ENCODE measurements around the gene DLG2. TPM values are rescaled to one million over a fixed set of nuclear protein-coding genes. Genes with fewer than 3 reads are reported as not detected.

The DLG2 gene
- total and polyA plus RNA-seq, 9 of the 15 experiments (the other 6 are each of a cell fraction or from before 2014, with no cell fraction given): 0.52 to 1.6 (median 0.95) TPM

DNA sequence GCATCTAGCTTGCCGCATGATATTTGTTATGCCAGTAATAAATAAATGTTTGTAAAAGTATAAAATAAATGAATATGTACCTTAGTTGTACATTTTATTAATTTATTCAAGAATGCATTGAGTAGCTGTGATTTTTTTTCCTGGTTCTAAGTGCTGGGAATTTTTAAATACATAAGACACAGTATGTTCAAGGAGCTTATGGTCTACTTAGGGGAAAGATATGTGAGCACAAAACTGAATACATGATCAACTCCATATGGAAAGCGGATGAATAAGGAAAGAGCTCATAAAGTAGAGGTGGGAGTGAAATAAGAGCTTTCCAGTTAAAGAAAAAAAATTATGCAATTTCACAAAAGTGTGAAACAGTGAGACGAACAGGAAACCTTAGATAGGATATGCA lies 1396.7 kb downstream of the DLG2 start:
- CTCF ChIA-PET (ENCODE audit: low intra/inter-chr PET ratio): no interaction called here
- no peak for DNase-seq (ENCODE audit: extremely low read depth in 1 of 4, low spot score in 3 of 4)
- no peak for FAIRE-seq
- Histone ChIP-seq H3K9me1 (ENCODE audit: control insufficient read depth, insufficient read depth, low read length) (no peaks in the 10 kb centered on the region), H3K36me3 (ENCODE audit: control insufficient read depth, insufficient read depth, low read length) (no peaks in the 10 kb centered on the region), H3K4me3 (no peak overlapping the region), H4K20me1 (replicated peaks; ENCODE audit: control insufficient read depth, insufficient read depth, low read length) (no peaks in the 10 kb centered on the region), H3K27ac (ENCODE audit: extremely low read depth, low read depth, low read length) (no peak overlapping the region), H3K9ac (ENCODE audit: insufficient read depth in 1 of 2, low read depth in 2 of 2, low read length in 2 of 2) (no peak overlapping the region), H3K4me2 (ENCODE audit: insufficient read depth, low read length) (no peak overlapping the region), H3K27me3 (ENCODE audit: control insufficient read depth in 2 of 2, insufficient read depth in 2 of 2, low read length in 2 of 2) (no peaks in the 10 kb centered on the region), H3K4me1 (replicated peaks in 1 of 2; ENCODE audit: control insufficient read depth in 2 of 2, insufficient read depth in 2 of 2, low read length in 2 of 2) (no peaks in the 10 kb centered on the region), H3K9me3 (replicated peaks; ENCODE audit: control insufficient read depth, insufficient read depth, low read depth, low read length) (no peaks in the 10 kb centered on the region), H3K79me2 (ENCODE audit: control insufficient read depth, insufficient read depth, low read length) (no peaks in the 10 kb centered on the region), H2AFZ (ENCODE audit: low read depth, low read length) (no peak overlapping the region)
- no peak for ATAC-seq
- BruUV-seq (replicated peaks): no TSS peak
- POLR2A ChIA-PET: no interaction called here
- no peak for TF ChIP-seq ZNF830 (CRISPR knock-in tag; IDR thresholded peaks at IDR 0.05)
- in situ Hi-C loops (cut with MboI): no loop called here
- intact Hi-C loops (cut with micrococcal nuclease): no loop called here
- WGBS (ENCODE audit: insufficient coverage, low coverage, missing lambda C conversion rate): 0% methylated on average over 3 of the region's 3 CpGs

DNA sequence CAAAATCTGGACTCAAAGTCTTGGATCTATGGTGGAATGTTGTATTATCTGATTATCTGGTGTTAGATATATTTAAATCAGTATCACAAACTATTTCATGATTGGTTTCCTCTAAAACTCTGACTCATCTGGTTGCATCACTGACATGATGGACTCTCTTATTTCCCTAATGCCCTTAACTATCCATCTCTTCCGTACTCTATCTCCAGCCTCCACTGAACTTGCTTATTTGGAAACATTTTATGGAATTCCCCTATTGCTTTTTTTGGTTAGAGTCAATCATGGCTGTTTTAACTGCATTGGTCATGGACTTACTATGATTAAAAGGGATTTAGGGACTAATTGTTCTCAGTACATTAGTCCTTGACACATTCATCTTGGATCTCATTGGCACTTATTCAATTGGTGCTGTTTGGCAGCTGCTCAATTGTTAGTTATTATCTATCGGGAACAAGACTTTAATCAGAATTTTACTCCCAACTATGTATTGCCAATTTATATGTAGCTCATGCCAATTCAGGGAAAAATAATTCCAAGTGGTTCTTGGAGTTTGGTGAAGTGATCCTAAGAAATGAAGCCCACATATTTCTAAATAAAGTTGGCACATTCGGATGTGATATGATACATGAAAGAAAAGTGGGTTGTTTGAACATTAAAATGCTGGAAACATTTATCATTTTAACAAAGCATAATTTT lies 1399.0 kb downstream of the DLG2 start:
- BruUV-seq (replicated peaks): no TSS peak
- TF ChIP-seq ZNF57 (CRISPR knock-in tag; IDR thresholded peaks at IDR 0.05): no peak
- TF ChIP-seq TAL1 (IDR thresholded peaks at IDR 0.05): no peak
- no peak for TF ChIP-seq SMARCB1 (IDR thresholded peaks at IDR 0.05; ENCODE audit: insufficient read length, low read depth)
- TF ChIP-seq PHF8 (IDR thresholded peaks at IDR 0.05; ENCODE audit: borderline replicate concordance, low read length): no peak
- no peak for TF ChIP-seq ZSCAN29 (IDR thresholded peaks at IDR 0.05)
- TF ChIP-seq, protein P1, sequence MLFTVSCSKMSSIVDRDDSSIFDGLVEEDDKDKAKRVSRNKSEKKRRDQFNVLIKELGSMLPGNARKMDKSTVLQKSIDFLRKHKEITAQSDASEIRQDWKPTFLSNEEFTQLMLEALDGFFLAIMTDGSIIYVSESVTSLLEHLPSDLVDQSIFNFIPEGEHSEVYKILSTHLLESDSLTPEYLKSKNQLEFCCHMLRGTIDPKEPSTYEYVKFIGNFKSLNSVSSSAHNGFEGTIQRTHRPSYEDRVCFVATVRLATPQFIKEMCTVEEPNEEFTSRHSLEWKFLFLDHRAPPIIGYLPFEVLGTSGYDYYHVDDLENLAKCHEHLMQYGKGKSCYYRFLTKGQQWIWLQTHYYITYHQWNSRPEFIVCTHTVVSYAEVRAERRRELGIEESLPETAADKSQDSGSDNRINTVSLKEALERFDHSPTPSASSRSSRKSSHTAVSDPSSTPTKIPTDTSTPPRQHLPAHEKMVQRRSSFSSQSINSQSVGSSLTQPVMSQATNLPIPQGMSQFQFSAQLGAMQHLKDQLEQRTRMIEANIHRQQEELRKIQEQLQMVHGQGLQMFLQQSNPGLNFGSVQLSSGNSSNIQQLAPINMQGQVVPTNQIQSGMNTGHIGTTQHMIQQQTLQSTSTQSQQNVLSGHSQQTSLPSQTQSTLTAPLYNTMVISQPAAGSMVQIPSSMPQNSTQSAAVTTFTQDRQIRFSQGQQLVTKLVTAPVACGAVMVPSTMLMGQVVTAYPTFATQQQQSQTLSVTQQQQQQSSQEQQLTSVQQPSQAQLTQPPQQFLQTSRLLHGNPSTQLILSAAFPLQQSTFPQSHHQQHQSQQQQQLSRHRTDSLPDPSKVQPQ (CRISPR knock-in tag; IDR thresholded peaks at IDR 0.05; ENCODE audit: borderline replicate concordance): no peak
- TF ChIP-seq, protein P2, sequence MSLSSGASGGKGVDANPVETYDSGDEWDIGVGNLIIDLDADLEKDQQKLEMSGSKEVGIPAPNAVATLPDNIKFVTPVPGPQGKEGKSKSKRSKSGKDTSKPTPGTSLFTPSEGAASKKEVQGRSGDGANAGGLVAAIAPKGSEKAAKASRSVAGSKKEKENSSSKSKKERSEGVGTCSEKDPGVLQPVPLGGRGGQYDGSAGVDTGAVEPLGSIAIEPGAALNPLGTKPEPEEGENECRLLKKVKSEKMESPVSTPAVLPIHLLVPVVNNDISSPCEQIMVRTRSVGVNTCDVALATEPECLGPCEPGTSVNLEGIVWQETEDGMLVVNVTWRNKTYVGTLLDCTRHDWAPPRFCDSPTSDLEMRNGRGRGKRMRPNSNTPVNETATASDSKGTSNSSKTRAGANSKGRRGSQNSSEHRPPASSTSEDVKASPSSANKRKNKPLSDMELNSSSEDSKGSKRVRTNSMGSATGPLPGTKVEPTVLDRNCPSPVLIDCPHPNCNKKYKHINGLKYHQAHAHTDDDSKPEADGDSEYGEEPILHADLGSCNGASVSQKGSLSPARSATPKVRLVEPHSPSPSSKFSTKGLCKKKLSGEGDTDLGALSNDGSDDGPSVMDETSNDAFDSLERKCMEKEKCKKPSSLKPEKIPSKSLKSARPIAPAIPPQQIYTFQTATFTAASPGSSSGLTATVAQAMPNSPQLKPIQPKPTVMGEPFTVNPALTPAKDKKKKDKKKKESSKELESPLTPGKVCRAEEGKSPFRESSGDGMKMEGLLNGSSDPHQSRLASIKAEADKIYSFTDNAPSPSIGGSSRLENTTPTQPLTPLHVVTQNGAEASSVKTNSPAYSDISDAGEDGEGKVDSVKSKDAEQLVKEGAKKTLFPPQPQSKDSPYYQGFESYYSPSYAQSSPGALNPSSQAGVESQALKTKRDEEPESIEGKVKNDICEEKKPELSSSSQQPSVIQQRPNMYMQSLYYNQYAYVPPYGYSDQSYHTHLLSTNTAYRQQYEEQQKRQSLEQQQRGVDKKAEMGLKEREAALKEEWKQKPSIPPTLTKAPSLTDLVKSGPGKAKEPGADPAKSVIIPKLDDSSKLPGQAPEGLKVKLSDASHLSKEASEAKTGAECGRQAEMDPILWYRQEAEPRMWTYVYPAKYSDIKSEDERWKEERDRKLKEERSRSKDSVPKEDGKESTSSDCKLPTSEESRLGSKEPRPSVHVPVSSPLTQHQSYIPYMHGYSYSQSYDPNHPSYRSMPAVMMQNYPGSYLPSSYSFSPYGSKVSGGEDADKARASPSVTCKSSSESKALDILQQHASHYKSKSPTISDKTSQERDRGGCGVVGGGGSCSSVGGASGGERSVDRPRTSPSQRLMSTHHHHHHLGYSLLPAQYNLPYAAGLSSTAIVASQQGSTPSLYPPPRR (CRISPR knock-in tag; IDR thresholded peaks at IDR 0.05; ENCODE audit: borderline replicate concordance): no peak
- TF ChIP-seq NFRKB (IDR thresholded peaks at IDR 0.05; ENCODE audit: low read depth): no peak

More for the DNA sequence above, 1399.0 kb downstream of the DLG2 start:
- FAIRE-seq (no peak), DNase-seq (ENCODE audit: extremely low read depth in 1 of 4, low spot score in 3 of 4) (no peak), ATAC-seq (no peak)
- ChIA-PET POLR2A (no interaction called here), CTCF (ENCODE audit: low intra/inter-chr PET ratio) (no interaction called here)
- 0% methylated on average over 3 of the region's 3 CpGs for WGBS (ENCODE audit: insufficient coverage, low coverage, missing lambda C conversion rate)
- H3K9me3 ChIP-seq (replicated peaks; ENCODE audit: control insufficient read depth, insufficient read depth, low read depth, low read length): no peaks in the 10 kb centered on the region
- H3K9me1 ChIP-seq (ENCODE audit: control insufficient read depth, insufficient read depth, low read length): no peaks in the 10 kb centered on the region
- H3K27me3 ChIP-seq (ENCODE audit: control insufficient read depth in 2 of 2, insufficient read depth in 2 of 2, low read length in 2 of 2): no peaks in the 10 kb centered on the region
- no peaks in the 10 kb centered on the region for H3K4me1 ChIP-seq (replicated peaks in 1 of 2; ENCODE audit: control insufficient read depth in 2 of 2, insufficient read depth in 2 of 2, low read length in 2 of 2)
- no peak overlapping the region for H3K9ac ChIP-seq (ENCODE audit: insufficient read depth in 1 of 2, low read depth in 2 of 2, low read length in 2 of 2)
- no peak overlapping the region for H3K27ac ChIP-seq (ENCODE audit: extremely low read depth, low read depth, low read length)
- H3K4me3 ChIP-seq: no peak overlapping the region
- H2AFZ ChIP-seq (ENCODE audit: low read depth, low read length): no peak overlapping the region
- no peaks in the 10 kb centered on the region for H3K79me2 ChIP-seq (ENCODE audit: control insufficient read depth, insufficient read depth, low read length)
- H3K36me3 ChIP-seq (ENCODE audit: control insufficient read depth, insufficient read depth, low read length): no peaks in the 10 kb centered on the region
- H3K4me2 ChIP-seq (ENCODE audit: insufficient read depth, low read length): no peak overlapping the region
- intact Hi-C loops (cut with micrococcal nuclease) (no loop called here), in situ Hi-C loops (cut with MboI) (no loop called here)
- no peaks in the 10 kb centered on the region for H4K20me1 ChIP-seq (replicated peaks; ENCODE audit: control insufficient read depth, insufficient read depth, low read length)

Measured in K562 (cell line).